ENCODE data around the gene DEFB110.

- TF ChIP-seq TAF1 (IDR thresholded peaks at IDR 0.05; ENCODE audit: borderline replicate concordance, insufficient read depth, low read length) (no peak), POLR2AphosphoS5 (IDR thresholded peaks at IDR 0.05; ENCODE audit: low read depth, low read length) (no peak), REST (IDR thresholded peaks at IDR 0.05; ENCODE audit: insufficient read depth in 1 of 2, low read depth in 2 of 2, low read length in 2 of 2) (no peak)
Measured at GRCh38 chr6:50025258-50025657, 3.5 kb upstream of the DEFB110 start.
